HFF-Myc (cell line): ENCODE data around the gene PLA2G3.

Experiments used
- DNase-seq: peaks from one replicate; pipeline ENCODE4 v3.0.0-alpha.2; 2011; ENCODE audit warnings: low read depth; ENCODE audit errors: extremely low read depth
- H3K4me3 ChIP-seq: replicated peaks from 2 replicates; pipeline ENCODE4 v1.5.1; 2011; ENCODE audit warnings: low read depth, mild to moderate bottlenecking, control low read depth, low read length
- TF ChIP-seq, protein P1 (sequence below): IDR thresholded peaks from 2 replicates; pipeline ENCODE4 v1.5.1; 2012; ENCODE audit warnings: mild to moderate bottlenecking, low read depth, low read length, control low read depth; ENCODE audit errors: missing control alignments

The PLA2G3 gene

DNA sequence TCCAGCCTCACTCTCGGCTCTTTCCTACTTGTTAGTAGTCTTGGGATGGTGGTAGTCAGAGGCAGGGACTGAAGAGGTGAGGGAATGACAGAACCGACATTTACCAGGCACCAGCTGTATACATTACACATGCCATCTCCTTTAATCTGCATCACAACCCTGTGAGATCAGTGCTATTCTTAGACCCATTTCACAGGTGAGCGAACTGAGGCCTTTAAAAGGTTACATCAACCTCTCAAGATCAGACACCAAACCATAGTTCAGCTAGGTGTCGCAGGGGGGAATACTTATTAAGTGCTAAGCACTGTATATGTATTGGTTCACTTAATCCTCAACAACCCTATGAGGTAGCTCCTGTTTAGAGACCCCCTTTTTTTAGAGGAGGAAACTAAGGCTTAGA, 5.6 kb downstream of the PLA2G3 start:
- H3K4me3 ChIP-seq = no peak overlapping the region
- no peak for DNase-seq
- TF ChIP-seq, protein P1, sequence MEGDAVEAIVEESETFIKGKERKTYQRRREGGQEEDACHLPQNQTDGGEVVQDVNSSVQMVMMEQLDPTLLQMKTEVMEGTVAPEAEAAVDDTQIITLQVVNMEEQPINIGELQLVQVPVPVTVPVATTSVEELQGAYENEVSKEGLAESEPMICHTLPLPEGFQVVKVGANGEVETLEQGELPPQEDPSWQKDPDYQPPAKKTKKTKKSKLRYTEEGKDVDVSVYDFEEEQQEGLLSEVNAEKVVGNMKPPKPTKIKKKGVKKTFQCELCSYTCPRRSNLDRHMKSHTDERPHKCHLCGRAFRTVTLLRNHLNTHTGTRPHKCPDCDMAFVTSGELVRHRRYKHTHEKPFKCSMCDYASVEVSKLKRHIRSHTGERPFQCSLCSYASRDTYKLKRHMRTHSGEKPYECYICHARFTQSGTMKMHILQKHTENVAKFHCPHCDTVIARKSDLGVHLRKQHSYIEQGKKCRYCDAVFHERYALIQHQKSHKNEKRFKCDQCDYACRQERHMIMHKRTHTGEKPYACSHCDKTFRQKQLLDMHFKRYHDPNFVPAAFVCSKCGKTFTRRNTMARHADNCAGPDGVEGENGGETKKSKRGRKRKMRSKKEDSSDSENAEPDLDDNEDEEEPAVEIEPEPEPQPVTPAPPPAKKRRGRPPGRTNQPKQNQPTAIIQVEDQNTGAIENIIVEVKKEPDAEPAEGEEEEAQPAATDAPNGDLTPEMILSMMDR = no peak

DNA sequence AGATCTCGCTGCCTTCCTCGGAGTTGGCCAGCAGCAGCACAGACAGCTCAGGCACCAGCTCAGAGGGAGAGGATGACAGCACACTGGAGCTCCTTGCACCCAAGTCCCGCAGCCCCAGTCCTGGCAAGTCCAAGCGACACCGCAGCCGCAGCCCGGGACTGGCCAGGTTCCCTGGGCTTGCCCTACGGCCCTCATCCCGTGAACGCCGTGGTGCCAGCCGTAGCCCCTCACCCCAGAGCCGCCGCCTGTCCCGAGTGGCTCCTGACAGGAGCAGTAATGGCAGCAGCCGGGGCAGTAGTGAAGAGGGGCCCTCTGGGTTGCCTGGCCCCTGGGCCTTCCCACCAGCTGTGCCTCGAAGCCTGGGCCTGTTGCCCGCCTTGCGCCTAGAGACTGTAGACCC, 6.4 kb downstream of the PLA2G3 start:
- no peak for DNase-seq
- no peak overlapping the region for H3K4me3 ChIP-seq
- TF ChIP-seq, protein P1 = no peak

DNA sequence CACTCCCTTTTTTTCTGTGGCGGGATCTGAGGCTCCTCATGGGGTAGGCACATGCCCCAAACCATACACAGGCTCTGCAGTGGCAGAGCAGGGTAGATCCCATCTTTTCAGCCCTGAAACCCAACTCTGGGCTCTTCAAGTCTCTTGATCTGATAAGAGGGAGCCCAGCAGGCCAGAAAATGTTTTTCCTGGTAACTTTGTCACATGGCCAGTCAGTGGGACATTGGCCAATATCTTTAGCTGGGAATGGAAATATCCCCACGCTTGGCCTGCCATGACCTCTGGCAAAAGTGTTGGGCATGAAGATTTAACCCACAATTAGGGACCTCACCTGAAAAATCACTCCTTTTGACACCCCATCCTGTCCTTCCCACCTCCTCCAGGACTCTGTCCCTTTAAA, 9.4 kb downstream of the PLA2G3 start:
- no peak for DNase-seq
- TF ChIP-seq, protein P1 = no peak
- H3K4me3 ChIP-seq = no peak overlapping the region

DNA sequence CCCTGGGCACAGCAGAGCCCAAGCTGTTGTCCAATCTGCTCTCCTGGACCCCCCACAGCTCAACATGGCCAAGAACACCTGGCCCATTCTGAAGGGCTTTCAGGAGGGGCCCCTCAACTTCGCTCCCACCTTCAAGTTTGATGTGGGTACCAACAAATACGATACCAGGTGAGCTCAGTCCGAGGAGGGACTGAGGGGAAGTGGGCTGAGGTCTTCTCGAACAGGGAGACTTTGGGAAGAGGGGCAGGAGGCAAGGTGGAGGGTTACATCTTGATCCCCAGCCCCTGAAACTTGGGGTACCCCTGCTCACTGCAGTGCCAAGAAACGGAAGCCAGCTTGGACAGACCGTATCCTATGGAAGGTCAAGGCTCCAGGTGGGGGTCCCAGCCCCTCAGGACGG, 12.2 kb downstream of the PLA2G3 start:
- no peak overlapping the region for H3K4me3 ChIP-seq
- TF ChIP-seq, protein P1 = no peak
- DNase-seq = no peak

DNA sequence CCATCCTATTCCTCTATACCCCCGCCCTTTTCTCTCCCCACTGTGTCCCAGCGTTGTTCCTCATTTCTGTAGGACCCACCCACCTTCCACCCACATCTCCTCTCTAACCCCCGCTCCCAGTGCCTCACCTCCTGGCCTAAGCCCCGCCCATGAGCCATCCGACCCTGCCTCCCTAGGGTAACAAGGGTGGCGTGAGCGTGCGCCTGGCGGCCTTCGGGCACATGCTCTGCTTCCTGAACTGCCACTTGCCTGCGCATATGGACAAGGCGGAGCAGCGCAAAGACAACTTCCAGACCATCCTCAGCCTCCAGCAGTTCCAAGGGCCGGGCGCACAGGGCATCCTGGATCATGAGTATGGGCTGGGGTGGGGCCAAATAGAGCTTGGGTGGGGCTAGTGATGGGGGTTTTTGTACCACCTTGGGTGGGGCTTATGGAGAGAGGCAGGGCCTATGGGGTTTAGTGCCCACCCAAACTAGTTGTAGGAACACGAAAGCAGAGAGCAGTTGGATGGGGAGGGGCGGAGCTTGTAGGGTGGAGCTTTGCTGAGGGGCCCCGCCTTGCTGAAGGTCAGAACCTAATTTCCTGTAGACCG, 13.0 kb downstream of the PLA2G3 start:
- H3K4me3 ChIP-seq = no peak overlapping the region
- DNase-seq = no peak
- TF ChIP-seq, protein P1 = no peak

DNA sequence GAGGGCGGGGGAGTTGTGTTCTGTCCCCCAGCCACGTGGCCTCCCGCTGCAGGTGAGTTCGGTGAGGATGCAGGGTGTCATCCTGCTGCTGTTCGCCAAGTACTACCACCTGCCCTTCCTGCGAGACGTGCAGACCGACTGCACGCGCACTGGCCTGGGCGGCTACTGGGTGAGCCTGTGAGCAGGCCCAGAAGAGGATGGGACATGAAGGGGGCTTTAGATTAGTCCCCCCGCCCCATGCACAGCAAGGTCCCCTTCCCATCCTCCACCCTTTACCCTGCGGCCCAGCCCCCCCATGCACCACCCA, 13.5 kb downstream of the PLA2G3 start:
- TF ChIP-seq, protein P1 = no peak
- H3K4me3 ChIP-seq = no peak overlapping the region
- no peak for DNase-seq
